GM18507 (cell line): ENCODE data around the gene MICAL3.

Experiments
- DNase-seq: peaks from one replicate; pipeline ENCODE4 v3.0.0; 2011; ENCODE audit warnings: low read depth; ENCODE audit not compliant: insufficient read length; ENCODE audit errors: extremely low spot score
- FAIRE-seq: peaks from 2 replicates; lab custom pipeline; 2011; peaks lifted over from hg19 to GRCh38; lab: Jason Lieb, UNC

Gene MICAL3

DNA sequence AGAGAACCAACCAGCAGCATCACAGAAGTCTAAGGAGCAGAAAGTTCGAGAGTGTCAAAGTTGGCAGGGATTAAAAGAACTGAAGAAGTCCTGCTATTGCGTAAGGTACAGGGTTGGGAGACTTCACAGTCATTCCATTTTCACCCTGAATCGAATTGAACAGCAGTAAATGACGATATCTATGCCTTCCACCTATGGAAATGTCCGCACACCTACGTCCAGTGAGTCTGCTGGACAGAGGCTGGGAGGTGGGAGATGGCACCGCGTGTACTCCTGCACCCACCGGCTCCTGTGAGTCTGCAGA lies 116.7 kb downstream of the MICAL3 start:
- FAIRE-seq: no peak
- no peak for DNase-seq

DNA sequence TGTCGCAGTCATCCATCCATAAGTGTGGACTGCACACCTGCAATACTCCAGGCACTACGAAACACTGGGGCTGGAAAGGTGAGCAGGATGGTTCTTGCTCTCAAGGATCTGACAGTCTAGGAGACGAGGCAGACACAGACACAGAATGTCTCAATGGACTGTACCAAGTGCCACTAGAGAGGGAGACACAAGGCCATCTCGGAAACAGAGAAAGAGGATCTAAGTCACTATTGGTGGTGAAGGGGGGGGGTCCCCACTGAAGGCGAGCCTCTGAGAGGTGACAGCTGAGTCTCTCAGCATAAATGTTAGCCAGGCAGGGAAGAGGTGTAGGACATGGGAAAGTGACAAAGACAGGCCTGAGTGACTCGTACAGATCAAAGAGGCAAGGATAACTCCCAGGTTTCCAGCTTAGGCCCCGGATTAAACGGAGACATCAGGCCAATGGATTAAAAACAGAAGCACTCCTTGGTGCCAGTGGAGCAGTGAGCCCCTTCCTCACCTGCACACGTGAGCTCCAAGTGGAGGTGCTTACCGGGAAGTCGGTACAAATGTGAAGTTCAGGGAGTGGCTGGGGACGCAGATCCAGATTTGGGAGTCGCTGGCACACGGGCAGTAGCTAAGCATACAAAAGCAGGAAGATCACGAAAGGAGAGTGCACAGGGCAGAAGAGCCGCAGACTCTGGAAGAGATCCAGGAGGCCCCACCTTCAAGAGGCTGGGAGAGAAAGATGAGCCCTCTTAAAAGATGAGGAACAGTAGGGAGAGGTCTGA lies 117.2 kb downstream of the MICAL3 start:
- DNase-seq: no peak
- no peak for FAIRE-seq

DNA sequence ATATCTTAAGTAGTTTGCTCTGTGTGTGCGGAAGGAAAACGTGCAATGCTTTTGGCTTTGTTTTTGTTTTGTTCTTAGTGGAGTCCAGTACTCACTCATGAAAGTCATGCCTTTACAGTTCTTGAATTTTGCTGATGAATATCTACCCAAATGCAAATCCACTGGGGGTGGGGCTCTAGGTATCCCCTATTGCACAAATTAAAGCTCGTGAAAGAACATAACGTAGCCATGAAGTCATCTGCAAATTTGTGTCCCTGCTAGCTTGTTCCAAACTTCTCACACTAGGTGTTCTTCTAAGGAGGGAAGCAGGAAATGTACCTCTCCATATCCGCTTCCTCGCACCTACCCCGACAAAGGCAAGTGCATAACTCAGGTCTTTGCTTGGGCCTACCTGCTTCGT lies 118.9 kb downstream of the MICAL3 start:
- FAIRE-seq (no peak), DNase-seq (no peak)

DNA sequence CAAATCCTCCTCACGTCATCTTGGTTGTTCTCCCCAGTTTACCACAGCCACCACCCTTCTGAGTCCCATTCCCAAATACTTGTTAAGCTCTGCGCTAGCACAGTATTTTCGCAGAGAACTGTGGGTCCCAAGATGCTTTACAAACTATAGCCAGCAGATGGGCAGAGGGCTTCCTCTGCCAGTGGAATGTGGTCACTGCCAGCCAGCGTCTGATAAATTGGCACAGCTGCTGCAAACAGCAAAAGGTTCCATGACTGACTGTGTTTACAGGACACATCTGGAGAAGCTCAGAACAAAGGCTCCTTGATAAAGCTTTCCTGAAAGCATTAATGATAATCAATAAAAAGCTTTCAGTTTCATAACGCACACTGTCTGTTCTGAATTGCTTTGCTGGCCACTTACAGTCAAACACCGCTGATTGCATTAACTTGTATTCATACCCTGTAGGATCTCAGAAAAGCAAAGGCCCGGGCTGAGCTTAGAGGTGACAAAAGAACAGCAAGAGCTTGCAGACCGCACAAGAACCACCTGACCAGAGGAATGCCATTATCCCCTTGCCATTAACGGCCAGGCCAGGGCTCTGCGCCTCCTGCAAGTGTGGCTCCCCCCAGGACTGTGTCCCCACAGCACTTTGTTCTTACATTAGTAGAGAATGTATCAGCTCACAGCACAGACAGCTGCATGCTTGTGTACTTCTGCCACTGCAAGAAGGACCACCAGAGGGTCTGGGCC lies 120.6 kb downstream of the MICAL3 start:
- FAIRE-seq (no peak), DNase-seq (no peak)

DNA sequence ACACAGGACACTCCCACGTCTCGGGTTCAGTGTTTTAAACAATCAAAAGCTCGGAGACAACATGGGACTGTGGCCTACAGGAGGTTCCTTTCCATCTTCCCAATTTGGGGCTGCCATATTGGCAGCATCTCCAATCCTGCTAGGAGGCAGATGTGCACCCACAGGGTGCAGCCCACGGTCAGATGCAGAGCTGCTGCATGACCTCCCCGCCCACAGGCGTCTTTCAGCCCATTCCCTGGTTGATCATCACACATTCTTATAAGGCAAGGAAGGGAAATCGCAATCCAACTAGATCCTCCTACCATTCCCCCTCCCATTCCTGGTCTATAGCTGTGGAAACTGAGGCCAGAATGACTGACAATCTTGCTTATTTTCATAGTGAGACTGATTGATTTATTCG lies 121.4 kb downstream of the MICAL3 start:
- DNase-seq: no peak
- FAIRE-seq: no peak

DNA sequence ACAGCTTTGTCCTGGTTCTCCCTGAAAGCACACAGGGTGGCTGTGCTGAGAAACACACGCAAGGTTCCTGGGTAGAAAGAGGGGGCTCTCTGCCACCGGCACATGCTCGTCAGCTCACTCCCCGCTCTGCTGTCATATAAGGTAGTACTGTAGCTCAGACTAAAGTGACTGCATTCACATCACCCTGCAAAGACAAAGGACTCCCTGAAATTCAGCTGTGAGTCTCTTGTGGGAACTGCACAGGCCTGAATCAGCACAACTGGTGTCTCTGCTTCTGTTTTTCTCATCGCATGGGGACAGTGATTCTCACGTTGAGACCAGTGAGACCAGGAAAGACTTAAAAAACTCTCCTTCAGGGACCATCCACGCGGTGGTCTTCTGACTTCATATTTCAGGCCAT lies 126.0 kb downstream of the MICAL3 start:
- FAIRE-seq (no peak), DNase-seq (no peak)

DNA sequence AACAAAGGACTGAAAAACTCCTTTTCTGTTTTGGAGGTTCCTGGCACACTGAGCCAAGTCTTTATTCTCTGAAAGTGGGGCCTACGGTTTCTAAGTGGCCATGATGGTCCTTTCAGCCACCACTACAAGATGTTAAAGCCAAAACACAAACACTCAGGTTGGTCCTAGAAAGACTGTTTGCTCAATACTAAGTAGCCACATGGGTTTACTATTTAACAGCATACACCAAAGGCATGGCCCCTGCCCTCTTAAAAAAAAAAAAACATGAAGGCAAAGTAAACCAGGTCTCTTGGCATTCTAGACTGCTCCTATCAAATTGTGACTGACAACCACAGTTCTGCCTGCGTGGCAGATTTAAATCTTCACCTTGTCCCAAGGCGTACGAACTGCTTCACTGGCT lies 126.5 kb downstream of the MICAL3 start:
- no peak for FAIRE-seq
- no peak for DNase-seq

DNA sequence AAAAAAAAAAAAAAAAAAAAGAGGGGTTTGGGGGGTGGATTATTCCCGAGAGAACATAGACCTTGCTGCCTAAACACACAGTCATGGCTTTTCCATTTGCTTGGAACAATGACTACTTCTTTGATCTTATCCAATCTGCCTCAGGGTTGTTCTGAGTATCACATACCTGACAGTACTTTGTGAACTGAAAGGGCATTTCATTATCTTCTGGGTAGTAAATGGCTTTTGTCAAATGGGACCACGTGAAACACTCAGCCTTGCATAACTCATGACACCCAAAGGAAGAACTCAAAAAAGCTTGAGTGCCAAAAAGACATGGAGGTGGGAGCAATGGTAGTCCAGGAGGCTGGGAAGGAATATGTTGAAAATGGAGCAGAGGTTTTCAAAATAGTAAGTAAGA lies 126.9 kb downstream of the MICAL3 start:
- DNase-seq (no peak), FAIRE-seq (no peak)

DNA sequence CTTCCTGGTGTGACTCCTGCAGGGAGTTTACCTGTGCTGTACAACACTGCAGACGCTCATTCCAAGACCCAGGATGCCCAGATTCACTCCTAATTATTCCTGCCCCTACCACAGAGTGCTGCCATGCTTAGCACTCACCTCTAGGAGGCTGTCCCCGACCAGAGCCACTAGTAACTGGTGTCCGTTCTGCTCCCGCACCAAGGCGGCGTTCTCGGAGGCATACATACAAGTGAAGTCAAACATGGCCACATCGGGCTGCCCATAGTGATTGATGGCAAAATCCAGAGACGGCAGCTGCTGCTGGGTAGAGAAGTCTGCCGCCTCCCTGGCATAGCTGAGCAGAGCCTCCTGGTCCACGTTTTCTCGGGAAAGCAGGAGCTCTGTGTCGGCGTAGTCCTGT lies 127.8 kb downstream of the MICAL3 start:
- DNase-seq (no peak), FAIRE-seq (no peak)

DNA sequence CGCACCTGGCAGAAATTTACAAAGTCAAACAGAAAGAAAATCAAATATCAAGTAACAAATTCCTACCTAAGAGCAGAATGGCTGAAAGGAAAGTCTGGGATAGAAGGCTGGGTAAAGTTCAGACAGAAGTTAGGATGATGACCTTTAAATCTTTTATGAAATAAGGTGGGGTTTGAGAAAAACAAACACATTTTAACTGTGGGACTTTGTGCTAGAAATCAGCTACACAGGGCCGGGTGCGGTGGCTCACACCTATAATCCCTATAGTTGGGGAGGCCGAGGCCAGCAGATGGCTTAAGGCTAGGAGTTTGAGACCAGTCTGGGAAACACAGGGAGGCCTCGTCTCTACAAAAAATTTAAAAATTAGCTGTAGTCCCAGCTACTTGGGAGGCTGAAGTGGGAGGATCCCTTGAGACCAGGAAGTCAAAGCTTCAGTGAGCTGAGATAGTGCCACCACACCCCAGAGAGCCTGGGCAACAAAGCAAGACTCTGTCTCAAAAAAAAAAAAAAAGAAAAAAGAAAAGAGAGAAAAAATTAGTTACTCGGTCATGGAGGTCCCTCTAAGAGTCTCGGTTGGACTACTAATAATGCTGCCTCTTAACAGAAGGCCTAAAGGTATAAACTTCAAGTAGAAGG lies 130.3 kb downstream of the MICAL3 start:
- no peak for DNase-seq
- no peak for FAIRE-seq

DNA sequence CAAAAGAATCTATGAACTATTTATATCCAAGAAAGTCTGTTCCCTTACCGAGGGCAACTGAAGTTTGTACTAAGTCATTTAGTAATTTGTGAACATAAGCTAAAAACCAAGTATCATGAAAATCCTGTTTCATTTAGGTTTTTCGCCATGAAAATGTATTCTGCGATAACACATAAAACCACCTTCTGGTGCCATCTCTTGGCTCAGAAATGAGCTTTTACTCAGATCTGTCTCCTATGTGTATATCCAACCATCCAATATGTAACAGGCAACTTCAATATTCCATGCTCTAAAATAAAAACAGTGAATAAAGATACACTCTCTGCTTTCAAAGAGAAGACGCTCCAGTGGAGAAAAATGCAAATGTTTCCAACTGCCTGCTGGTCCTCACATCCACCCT lies 132.0 kb downstream of the MICAL3 start:
- FAIRE-seq: no peak

DNA sequence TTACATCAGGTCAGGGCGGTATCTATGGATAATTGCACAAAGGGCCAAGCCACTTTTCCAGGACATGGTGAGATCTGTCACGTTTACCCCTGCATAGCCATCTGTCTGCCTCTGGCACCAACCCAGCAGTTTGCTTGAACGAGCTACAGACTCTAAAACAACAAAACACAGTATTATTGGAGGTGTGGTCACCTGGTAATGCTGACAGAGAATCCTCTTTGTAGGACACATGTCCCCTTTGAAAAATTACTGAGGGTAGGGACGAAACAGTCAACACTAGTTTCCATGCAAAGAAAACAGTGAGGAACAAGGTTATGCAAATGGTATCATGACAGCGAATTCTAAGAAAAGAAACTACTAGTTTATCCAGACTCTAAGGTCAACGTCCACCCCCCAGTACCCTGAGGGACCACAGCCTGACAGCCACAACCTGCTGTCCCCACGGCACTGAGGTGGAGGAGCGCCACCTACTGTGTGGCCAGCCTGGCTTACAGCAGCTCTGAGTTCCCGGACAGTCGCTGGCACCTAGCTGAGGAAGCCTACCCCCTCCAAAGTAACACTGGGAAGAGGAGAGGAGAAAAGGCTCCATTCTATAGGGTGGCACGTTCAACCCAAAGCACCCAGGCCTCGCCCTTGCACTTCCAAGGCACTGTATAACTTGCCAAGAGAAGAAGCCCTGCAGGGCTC lies 132.7 kb downstream of the MICAL3 start:
- FAIRE-seq (no peak), DNase-seq (no peak)

More for the DNA sequence above, 132.0 kb downstream of the MICAL3 start:
- no peak for DNase-seq

DNA sequence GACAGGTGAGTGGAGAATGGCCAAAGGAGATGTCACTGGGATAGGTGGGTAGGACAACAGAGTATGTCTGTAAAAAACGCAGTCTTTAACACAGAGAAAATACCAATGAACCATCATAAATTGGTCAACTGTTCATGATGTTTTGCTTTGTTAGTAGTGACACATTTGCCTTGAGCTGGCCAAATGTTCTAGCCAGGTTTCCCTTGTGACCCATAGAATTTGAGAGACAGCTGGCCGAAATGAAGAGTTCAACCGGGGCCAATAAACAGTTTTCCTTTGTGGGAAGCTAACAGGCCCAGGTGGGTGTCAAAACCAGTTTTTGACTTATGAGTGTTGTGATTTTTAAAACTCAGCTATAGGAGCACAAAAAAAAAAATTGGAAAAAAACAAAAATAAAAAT lies 133.5 kb downstream of the MICAL3 start:
- DNase-seq: no peak
- no peak for FAIRE-seq

DNA sequence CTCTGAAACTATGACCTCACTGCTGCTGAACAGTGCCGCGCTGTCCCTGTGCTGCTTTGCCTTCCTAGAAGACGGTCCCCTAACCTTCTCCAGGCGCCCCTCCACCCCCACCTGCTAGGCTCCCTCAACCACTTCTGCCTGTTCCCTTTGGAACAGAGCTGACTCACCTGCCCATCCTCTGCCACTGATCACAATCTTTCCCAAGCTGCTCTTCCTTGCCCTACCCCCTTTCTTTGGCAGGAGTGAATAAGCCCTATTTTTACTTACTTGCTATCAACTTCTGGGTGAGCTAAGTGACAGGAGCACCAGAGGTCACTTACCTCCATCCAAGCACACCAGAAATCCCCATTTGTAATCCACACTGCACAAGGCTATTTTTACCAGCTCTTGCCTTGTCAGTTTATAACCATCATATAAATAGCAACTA lies 134.1 kb downstream of the MICAL3 start:
- DNase-seq (no peak), FAIRE-seq (no peak)

DNA sequence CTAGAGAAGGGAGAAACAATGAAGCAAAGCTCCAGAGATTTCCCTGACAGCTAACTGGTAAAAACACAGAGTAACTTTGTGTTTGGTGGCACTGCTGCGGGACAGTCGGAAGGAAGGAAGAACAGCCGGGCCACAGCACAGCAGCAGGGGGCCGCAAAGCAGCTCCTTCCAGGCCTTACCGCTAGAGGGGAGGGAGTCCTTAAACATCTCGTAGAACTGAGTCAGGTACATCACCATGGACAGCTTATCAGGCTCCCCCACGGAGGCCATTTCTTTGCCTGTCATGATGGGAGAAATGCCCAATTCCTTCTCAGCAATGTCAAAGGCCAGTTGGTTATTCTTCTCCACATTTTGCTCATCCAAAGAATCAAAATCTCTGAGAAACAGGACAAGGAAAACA lies 135.5 kb downstream of the MICAL3 start:
- FAIRE-seq: no peak
- DNase-seq: no peak

DNA sequence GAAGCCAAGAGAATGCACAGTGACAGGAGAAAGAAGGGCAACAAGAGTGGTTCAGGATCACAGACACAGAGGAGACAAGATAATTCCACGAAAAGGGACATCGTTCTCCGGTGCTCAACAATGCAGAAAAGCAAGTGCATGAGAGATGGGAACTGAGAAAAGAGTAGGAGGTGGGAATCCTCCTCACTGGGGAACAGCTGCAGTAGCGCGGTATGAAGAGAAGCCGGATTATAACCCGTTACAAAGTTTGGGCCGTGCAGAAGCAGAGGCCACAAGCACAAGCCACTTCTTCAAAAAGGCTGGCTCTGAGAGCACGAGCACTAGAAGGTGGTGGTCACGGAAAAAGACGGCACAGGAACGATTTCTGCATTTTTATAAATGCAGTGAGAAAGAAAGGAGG lies 135.9 kb downstream of the MICAL3 start:
- FAIRE-seq: no peak
- no peak for DNase-seq

DNA sequence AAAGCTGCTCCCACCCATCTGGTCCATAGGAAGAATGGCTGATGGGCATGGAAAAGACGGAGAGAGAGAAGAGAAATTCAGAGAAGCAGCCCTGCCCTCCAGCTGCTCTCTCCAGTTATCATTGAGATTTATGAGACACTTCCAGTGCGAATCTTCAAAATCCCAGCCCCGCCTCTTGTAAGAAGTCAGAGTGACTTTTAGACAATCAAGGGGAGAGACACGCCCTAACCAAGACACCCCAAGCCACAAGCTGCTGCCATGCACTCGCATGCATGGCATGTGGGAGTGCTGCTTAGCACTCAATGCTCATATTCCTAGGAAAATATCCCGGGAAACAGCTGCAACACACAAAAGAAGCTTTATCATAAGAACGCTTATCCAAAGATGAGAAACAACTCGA lies 139.5 kb downstream of the MICAL3 start:
- DNase-seq (no peak), FAIRE-seq (no peak)

DNA sequence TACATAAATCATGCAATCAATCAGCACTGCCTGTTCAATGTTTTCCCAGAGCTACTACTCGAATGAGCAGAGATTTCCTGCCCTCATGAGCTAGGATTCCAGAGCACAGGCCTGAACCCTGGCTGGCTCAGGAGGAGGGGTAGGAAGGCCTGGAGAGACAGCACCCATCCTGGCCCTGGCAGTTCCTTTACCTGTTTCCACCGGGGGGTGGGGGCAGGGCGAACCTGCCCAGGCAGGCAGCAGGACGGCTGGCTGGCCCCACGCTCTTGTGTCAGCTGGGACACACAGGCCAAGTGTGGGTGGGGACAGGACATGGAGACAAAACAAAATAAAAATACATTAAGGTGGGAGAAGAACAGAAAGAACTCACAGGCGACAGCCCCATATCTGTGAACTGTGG lies 140.3 kb downstream of the MICAL3 start:
- no peak for DNase-seq
- no peak for FAIRE-seq

DNA sequence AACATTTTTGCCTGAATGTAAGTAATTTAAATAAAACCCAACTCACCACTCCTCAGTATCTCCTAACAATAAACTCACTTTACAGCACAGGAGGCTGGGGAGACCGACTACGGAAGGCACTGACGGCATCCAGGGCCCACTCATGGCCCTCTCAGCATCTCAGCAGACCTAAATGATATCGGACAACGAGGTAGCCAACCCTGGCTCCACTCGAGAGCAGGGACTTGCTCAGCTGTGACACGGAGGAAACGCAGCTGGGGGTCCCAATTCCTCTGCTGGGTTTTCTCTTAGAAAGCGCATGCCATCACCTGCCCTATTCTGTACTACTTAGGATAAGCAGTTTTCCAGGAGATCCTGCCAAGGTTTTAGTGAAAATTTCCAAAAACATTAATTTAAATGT lies 141.0 kb downstream of the MICAL3 start:
- DNase-seq (no peak), FAIRE-seq (no peak)

DNA sequence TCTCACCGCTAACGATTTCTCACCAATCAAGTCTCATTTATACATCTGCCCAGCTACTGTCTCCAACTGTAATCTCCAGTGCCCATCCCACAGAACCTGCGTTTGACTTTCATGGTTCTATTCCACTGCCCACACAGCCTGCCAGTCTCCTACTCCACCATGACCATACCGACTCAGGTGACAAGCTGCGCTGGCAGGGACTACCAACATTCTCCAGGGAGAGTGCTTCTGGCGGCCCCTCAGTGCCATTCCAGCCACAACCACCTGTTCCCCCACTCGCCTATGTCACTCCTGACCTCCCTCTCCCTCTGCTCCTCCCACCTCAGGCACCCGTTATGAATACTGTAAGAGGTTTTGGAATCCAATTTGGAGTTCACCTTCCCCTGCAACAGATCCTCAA lies 141.6 kb downstream of the MICAL3 start:
- FAIRE-seq (no peak), DNase-seq (no peak)
